Activated T-helper 1 cell treated with anti-CD3 and anti-CD28 coated beads, Interleukin-12 subunit alpha, Interleukin-12 subunit beta, Interleukin-2, Interleukin-4 antibody, amounts not matched to agents 30 ng/mL and 10 ng/mL and 1 ng/mL, durations not matched to agents 14 hours and 24 hours and 36 hours (primary cell): Measurements from ENCODE around the gene PDILT. TPM values are rescaled to one million over a fixed set of nuclear protein-coding genes. Genes with fewer than 3 reads are reported as not detected.
A peak's percentile ranks its signal among the peaks of the same experiment; 100 is the strongest.

Experiments
- DNase-seq: peaks from one replicate; pipeline ENCODE4 v3.0.0; 2021; ENCODE audit warnings: low spot score
- H3K27ac Mint-ChIP-seq: one replicate; pipeline ENCODE4 v1.8.0; 2021; ENCODE audit warnings: mild to moderate bottlenecking, mixed read lengths
- H3K27me3 Mint-ChIP-seq: one replicate; pipeline ENCODE4 v1.8.0; 2022; ENCODE audit warnings: mild to moderate bottlenecking, moderate library complexity, mixed read lengths; ENCODE audit not compliant: insufficient read depth
- H3K36me3 Mint-ChIP-seq: one replicate; pipeline ENCODE4 v1.8.0; 2021; ENCODE audit warnings: low read depth, mixed read lengths
- H3K4me1 Mint-ChIP-seq: one replicate; pipeline ENCODE4 v1.8.0; 2021; ENCODE audit warnings: low read depth, mixed read lengths
- H3K4me3 Mint-ChIP-seq: one replicate; pipeline ENCODE4 v1.8.0; 2021; ENCODE audit warnings: mild to moderate bottlenecking, moderate library complexity, mixed read lengths
- H3K9me3 Mint-ChIP-seq: one replicate; pipeline ENCODE4 v1.8.0; 2021; ENCODE audit warnings: mixed read lengths
- intact Hi-C: fragments of 100-400 bp; cut with micrococcal nuclease; formaldehyde crosslinking; loops from one replicate; pipeline ENCODE4 v1.15.1; 2024
- total RNA-seq: library from RNA; stranded (reverse); gene quantifications from 2 replicates; pipeline ENCODE4 v1.2.3, GENCODE V29; 2022

Gene PDILT
- total RNA-seq, 1 donor from 2014 or later, result not detected

- DNase-seq, result no peak
- intact Hi-C loops, result no loop called here
- Mint-ChIP-seq H3K9me3 (no peaks in the 10 kb centered on the region), H3K4me3 (no peak overlapping the region), H3K36me3 (no peaks in the 10 kb centered on the region), H3K27ac (no peak overlapping the region), H3K4me1 (no peaks in the 10 kb centered on the region), H3K27me3 (peaks cover 5% of the 10 kb centered on the region)
Observed at GRCh38 chr16:20397468-20398074, 7.0 kb downstream of the PDILT start.

GRCh38 chr16:20396846-20397467 lies 7.6 kb downstream of the PDILT start:
- peaks cover 5% of the 10 kb centered on the region for H3K27me3 Mint-ChIP-seq
- no peak overlapping the region for H3K4me3 Mint-ChIP-seq
- H3K27ac Mint-ChIP-seq, result no peak overlapping the region
- intact Hi-C loops, result no loop called here
- no peaks in the 10 kb centered on the region for H3K4me1 Mint-ChIP-seq
- H3K36me3 Mint-ChIP-seq, result no peaks in the 10 kb centered on the region
- no peaks in the 10 kb centered on the region for H3K9me3 Mint-ChIP-seq
- no peak for DNase-seq

DNA sequence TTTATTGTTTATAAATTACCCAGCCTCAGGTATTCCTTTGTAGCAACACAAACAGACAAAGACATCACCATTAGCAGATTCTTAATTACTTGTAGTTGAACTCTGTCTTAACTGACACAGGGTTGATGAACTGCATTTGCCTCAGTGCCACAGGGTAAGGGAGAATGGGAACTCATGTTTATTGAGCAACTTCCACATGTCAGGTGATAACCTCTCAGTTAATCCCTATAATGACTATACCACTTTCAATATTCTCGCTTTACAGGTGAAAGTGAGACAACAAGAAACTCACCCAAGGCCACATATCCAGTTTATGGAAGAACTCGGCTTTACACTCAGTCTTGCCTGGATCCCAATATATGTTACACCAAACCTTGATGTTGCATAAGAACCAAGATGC lies 8.6 kb downstream of the PDILT start:
- H3K9me3 Mint-ChIP-seq, result no peaks in the 10 kb centered on the region
- H3K4me1 Mint-ChIP-seq, result no peaks in the 10 kb centered on the region
- DNase-seq, result no peak
- intact Hi-C loops, result no loop called here
- H3K27ac Mint-ChIP-seq, result no peak overlapping the region
- H3K27me3 Mint-ChIP-seq, result peaks cover 5% of the 10 kb centered on the region
- no peaks in the 10 kb centered on the region for H3K36me3 Mint-ChIP-seq
- H3K4me3 Mint-ChIP-seq, result no peak overlapping the region

DNA sequence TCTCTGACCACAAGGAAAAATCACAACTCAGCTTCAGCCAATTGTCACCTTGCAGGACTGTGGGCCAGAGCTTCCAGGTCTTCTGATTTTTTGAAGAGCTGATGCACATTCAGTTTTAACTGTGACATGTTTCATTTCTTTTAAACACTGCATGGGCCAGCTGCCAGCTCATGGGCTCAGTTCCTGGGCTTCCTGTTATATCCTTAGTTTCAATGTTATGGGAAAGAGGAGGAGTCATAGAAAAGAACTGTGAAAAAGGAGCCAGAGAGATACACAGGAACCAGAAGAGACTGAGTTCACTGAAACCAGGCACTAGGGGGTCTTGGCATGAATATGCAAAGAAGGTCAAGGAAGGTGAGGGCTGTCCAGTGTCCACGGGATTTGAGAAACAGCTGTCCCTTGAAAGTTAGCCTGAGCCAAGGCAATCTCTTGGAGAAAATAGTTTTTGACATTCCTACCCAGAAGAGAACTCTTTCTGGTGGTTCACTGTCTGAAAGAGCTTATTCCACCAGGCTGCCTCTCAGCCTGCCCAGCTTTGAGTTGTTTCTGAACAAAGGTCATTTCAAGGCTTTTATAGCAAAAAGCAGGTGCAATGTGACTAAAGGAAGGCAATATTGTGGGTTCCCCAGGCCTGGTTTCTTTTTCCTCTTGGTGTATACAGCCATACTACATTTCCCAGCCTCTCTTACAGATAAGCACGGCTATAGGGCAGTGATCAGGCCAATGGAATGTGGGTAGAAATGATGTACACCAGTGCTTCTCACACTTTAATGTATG lies 10.5 kb downstream of the PDILT start:
- intact Hi-C loops, result no loop called here
- DNase-seq, result no peak
- no peak overlapping the region for H3K4me3 Mint-ChIP-seq
- H3K4me1 Mint-ChIP-seq, result no peaks in the 10 kb centered on the region
- H3K27me3 Mint-ChIP-seq, result peaks cover 5% of the 10 kb centered on the region
- no peaks in the 10 kb centered on the region for H3K36me3 Mint-ChIP-seq
- no peaks in the 10 kb centered on the region for H3K9me3 Mint-ChIP-seq
- no peak overlapping the region for H3K27ac Mint-ChIP-seq

- no peaks in the 10 kb centered on the region for H3K9me3 Mint-ChIP-seq
- no peak for DNase-seq
- H3K36me3 Mint-ChIP-seq, result no peaks in the 10 kb centered on the region
- H3K27ac Mint-ChIP-seq, result no peak overlapping the region
- H3K4me3 Mint-ChIP-seq, result no peak overlapping the region
- H3K27me3 Mint-ChIP-seq, result peaks cover 6% of the 10 kb centered on the region
- intact Hi-C loops, result no loop called here
- no peaks in the 10 kb centered on the region for H3K4me1 Mint-ChIP-seq
Observed at GRCh38 chr16:20391045-20391444, 13.5 kb downstream of the PDILT start.

DNA sequence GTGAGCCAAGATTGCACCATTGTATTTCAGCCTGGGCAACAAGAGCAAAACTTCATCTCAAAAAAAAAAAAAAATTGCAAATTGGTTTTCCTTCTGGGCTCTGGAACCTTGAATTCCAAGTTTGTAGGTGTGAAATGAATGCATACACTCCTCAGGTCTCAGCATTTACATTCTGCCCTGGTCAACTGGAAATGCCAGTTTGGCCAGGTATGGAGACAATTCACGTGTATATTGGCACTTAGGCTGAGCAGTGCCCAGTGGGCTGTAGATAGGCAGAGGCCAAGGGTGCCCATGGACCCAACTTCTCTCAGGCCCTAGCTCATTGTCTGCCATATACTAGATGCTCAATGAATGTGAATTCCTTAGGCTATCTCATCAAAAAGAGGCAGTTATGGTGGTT lies 15.7 kb downstream of the PDILT start:
- intact Hi-C loops, result no loop called here
- H3K36me3 Mint-ChIP-seq, result no peaks in the 10 kb centered on the region
- H3K4me1 Mint-ChIP-seq, result no peaks in the 10 kb centered on the region
- no peak for DNase-seq
- H3K4me3 Mint-ChIP-seq, result no peak overlapping the region
- H3K27me3 Mint-ChIP-seq, result peaks cover 5% of the 10 kb centered on the region
- H3K9me3 Mint-ChIP-seq, result no peaks in the 10 kb centered on the region
- H3K27ac Mint-ChIP-seq, result no peak overlapping the region

GRCh38 chr16:20387978-20388377 lies 16.6 kb downstream of the PDILT start:
- no peak overlapping the region for H3K27ac Mint-ChIP-seq
- H3K4me3 Mint-ChIP-seq, result no peak overlapping the region
- intact Hi-C loops, result no loop called here
- H3K4me1 Mint-ChIP-seq, result no peaks in the 10 kb centered on the region
- no peaks in the 10 kb centered on the region for H3K36me3 Mint-ChIP-seq
- H3K9me3 Mint-ChIP-seq, result no peaks in the 10 kb centered on the region
- no peak for DNase-seq
- peaks cover 3% of the 10 kb centered on the region for H3K27me3 Mint-ChIP-seq

DNA sequence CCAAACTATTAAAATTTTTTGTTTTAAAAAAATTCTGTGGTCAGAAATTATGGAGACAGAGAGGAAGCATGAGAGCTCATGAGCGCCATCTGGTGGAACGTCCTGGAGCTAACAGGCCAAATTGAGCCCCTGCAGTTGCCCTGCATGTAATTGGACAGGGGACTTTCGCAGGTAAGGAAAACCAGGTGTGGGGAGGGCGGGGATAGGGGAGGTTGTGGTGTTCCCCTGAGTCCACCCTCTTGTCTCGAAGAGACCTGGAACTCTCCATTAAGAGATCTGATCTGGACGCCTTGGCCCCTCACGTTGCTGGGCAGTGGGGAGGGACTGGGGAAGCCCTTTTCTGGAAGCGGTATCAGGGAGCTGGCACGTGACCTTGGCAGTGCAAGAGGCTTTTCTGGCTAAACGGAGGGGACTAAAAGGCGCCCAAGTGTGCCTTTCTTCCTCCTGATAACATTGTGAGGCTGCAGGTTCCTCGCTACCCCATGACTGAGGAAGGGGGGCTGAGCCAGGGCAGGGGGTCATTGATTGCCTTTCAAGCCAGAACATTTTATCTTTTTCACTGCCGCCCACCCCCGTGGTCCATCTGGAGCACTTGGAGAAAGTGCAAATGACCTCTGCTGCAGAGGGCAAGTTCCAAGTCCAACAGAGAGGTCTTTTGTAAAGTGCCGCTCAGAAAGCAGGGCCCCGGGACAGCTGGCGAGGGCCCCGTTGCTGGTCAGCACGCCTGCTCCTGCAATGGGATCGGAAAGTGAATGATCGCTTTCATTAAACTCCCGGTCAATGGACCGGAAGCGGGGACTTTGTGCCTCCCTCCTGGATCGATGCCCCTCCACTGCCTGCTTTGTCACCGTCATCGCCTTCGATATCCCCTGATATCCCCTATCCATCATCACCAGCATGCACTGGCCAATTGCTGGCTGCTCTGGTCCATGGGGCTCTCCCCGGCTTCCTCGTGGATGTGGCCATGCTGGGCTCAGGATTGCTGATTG lies 18.4 kb downstream of the PDILT start:
- intact Hi-C loops, result loop anchor here (1.0 kb wide), 1 partner anchor 479 kb away; no protein-coding TSS in a partner anchor
- H3K27me3 Mint-ChIP-seq, result peaks cover 3% of the 10 kb centered on the region
- H3K4me3 Mint-ChIP-seq, result no peak overlapping the region
- H3K4me1 Mint-ChIP-seq, result no peaks in the 10 kb centered on the region
- H3K27ac Mint-ChIP-seq, result no peak overlapping the region
- no peaks in the 10 kb centered on the region for H3K36me3 Mint-ChIP-seq
- H3K9me3 Mint-ChIP-seq, result no peaks in the 10 kb centered on the region
- peak; percentile 12 for DNase-seq

GRCh38 chr16:20383106-20384029 lies 21.2 kb downstream of the PDILT start:
- no peak overlapping the region for H3K27ac Mint-ChIP-seq
- peaks cover 3% of the 10 kb centered on the region for H3K27me3 Mint-ChIP-seq
- no peak overlapping the region for H3K4me3 Mint-ChIP-seq
- peak; percentile 23 for DNase-seq
- intact Hi-C loops, result no loop called here
- H3K4me1 Mint-ChIP-seq, result no peaks in the 10 kb centered on the region
- no peaks in the 10 kb centered on the region for H3K36me3 Mint-ChIP-seq
- H3K9me3 Mint-ChIP-seq, result no peaks in the 10 kb centered on the region

GRCh38 chr16:20382202-20382948 lies 22.2 kb downstream of the PDILT start:
- DNase-seq, result no peak
- no peaks in the 10 kb centered on the region for H3K9me3 Mint-ChIP-seq
- no peaks in the 10 kb centered on the region for H3K4me1 Mint-ChIP-seq
- H3K27me3 Mint-ChIP-seq, result peaks cover 3% of the 10 kb centered on the region
- intact Hi-C loops, result no loop called here
- no peaks in the 10 kb centered on the region for H3K36me3 Mint-ChIP-seq
- H3K4me3 Mint-ChIP-seq, result no peak overlapping the region
- H3K27ac Mint-ChIP-seq, result no peak overlapping the region

GRCh38 chr16:20380782-20381181 lies 23.8 kb downstream of the PDILT start:
- H3K4me3 Mint-ChIP-seq, result no peak overlapping the region
- no peaks in the 10 kb centered on the region for H3K4me1 Mint-ChIP-seq
- no peak for DNase-seq
- no peaks in the 10 kb centered on the region for H3K36me3 Mint-ChIP-seq
- H3K27me3 Mint-ChIP-seq, result peaks cover 1% of the 10 kb centered on the region
- no peak overlapping the region for H3K27ac Mint-ChIP-seq
- H3K9me3 Mint-ChIP-seq, result no peaks in the 10 kb centered on the region
- intact Hi-C loops, result no loop called here
